ENCODE data around the gene AFF3. TPM values are rescaled to one million over a fixed set of nuclear protein-coding genes. Genes with fewer than 3 reads are reported as not detected.

The AFF3 gene
- total RNA-seq, 4 donors from 2014 or later, result 9.0 to 20.2 (median 14.5) TPM

GRCh38 chr2:100036026-100036425 is 106.4 kb downstream of the AFF3 start:
- Histone ChIP-seq H3K4me1 (no peaks in the 10 kb centered on the region), H3K36me3 (no peaks in the 10 kb centered on the region), H3K27me3 (no peaks in the 10 kb centered on the region), H3K4me3 (no peak overlapping the region), H3K27ac (no peak overlapping the region), H3K9me3 (no peaks in the 10 kb centered on the region)
- no peak for DNase-seq
- intact Hi-C loops (cut with DNase I; ENCODE audit: low total_unique reads) (no loop called here), in situ Hi-C loops (cut with MboI; ENCODE audit: low pct_ligation_motif_present in 1 of 4, low pct_unique_long_range_greater_than_20kb in 1 of 4, low sequenced_read_pairs in 3 of 4) (no loop called here)
- WGBS, 2 donors (ENCODE audit: low coverage in 1 of 2), result 86 to 93% methylated on average over 2 of the region's 2 CpGs
- no peak for TF ChIP-seq POLR2AphosphoS5 (IDR thresholded peaks at IDR 0.05)

- no peak overlapping the region for H3K27ac ChIP-seq
- 81 to 100% methylated on average over 1 of the region's 1 CpG for WGBS, 2 donors (ENCODE audit: low coverage in 1 of 2)
- no peaks in the 10 kb centered on the region for H3K4me1 ChIP-seq
- no peaks in the 10 kb centered on the region for H3K27me3 ChIP-seq
- no peaks in the 10 kb centered on the region for H3K9me3 ChIP-seq
- H3K36me3 ChIP-seq, result no peaks in the 10 kb centered on the region
- intact Hi-C loops (cut with DNase I; ENCODE audit: low total_unique reads) (no loop called here), in situ Hi-C loops (cut with MboI; ENCODE audit: low pct_ligation_motif_present in 1 of 4, low pct_unique_long_range_greater_than_20kb in 1 of 4, low sequenced_read_pairs in 3 of 4) (no loop called here)
- H3K4me3 ChIP-seq, result no peak overlapping the region
- TF ChIP-seq EP300 (IDR thresholded peaks at IDR 0.05; ENCODE audit: low read depth) (no peak), POLR2A (IDR thresholded peaks at IDR 0.05) (no peak), POLR2AphosphoS5 (IDR thresholded peaks at IDR 0.05) (no peak), CTCF (IDR thresholded peaks at IDR 0.05) (no peak)
- DNase-seq, result no peak
Observed at GRCh38 chr2:100034431-100034830, 108.0 kb downstream of the AFF3 start.

- intact Hi-C loops (cut with DNase I; ENCODE audit: low total_unique reads), result no loop called here
- no peaks in the 10 kb centered on the region for H3K36me3 ChIP-seq
- no peaks in the 10 kb centered on the region for H3K9me3 ChIP-seq
- H3K27me3 ChIP-seq, result no peaks in the 10 kb centered on the region
- H3K27ac ChIP-seq, result no peak overlapping the region
- H3K4me1 ChIP-seq, result no peaks in the 10 kb centered on the region
- 91 to 92% methylated on average over 2 of the region's 2 CpGs for WGBS, 2 donors (ENCODE audit: low coverage in 1 of 2)
- no peak for DNase-seq
- TF ChIP-seq POLR2A (IDR thresholded peaks at IDR 0.05) (no peak), POLR2AphosphoS5 (IDR thresholded peaks at IDR 0.05) (no peak), EP300 (IDR thresholded peaks at IDR 0.05; ENCODE audit: low read depth) (no peak), CTCF (IDR thresholded peaks at IDR 0.05) (no peak)
- H3K4me3 ChIP-seq, result no peak overlapping the region
- in situ Hi-C loops (cut with MboI; ENCODE audit: low pct_ligation_motif_present in 1 of 4, low pct_unique_long_range_greater_than_20kb in 1 of 4, low sequenced_read_pairs in 3 of 4), result no loop called here
Observed at GRCh38 chr2:100033976-100034375, 108.4 kb downstream of the AFF3 start.

- Histone ChIP-seq H3K27ac (no peak overlapping the region), H3K4me3 (no peak overlapping the region), H3K36me3 (no peaks in the 10 kb centered on the region), H3K4me1 (no peaks in the 10 kb centered on the region), H3K27me3 (no peaks in the 10 kb centered on the region), H3K9me3 (no peaks in the 10 kb centered on the region)
- intact Hi-C loops (cut with DNase I; ENCODE audit: low total_unique reads) (no loop called here), in situ Hi-C loops (cut with MboI; ENCODE audit: low pct_ligation_motif_present in 1 of 4, low pct_unique_long_range_greater_than_20kb in 1 of 4, low sequenced_read_pairs in 3 of 4) (no loop called here)
- 17 to 60% methylated on average over 1 to 2 of the region's 2 CpGs for WGBS, 2 donors (ENCODE audit: low coverage in 1 of 2)
- no peak for DNase-seq
- TF ChIP-seq POLR2A (IDR thresholded peaks at IDR 0.05) (no peak), POLR2AphosphoS5 (IDR thresholded peaks at IDR 0.05) (no peak), EP300 (IDR thresholded peaks at IDR 0.05; ENCODE audit: low read depth) (no peak), CTCF (IDR thresholded peaks at IDR 0.05) (no peak)
Observed at GRCh38 chr2:100031604-100032003, 110.8 kb downstream of the AFF3 start.

GRCh38 chr2:100029460-100029859 is 112.9 kb downstream of the AFF3 start:
- no peak overlapping the region for H3K4me3 ChIP-seq
- no peak overlapping the region for H3K27ac ChIP-seq
- WGBS, 2 donors (ENCODE audit: low coverage in 1 of 2), result 94 to 100% methylated on average over 2 to 6 of the region's 6 CpGs
- H3K9me3 ChIP-seq, result no peaks in the 10 kb centered on the region
- DNase-seq, result no peak
- no peaks in the 10 kb centered on the region for H3K4me1 ChIP-seq
- H3K27me3 ChIP-seq, result no peaks in the 10 kb centered on the region
- in situ Hi-C loops (cut with MboI; ENCODE audit: low pct_ligation_motif_present in 1 of 4, low pct_unique_long_range_greater_than_20kb in 1 of 4, low sequenced_read_pairs in 3 of 4) (no loop called here), intact Hi-C loops (cut with DNase I; ENCODE audit: low total_unique reads) (no loop called here)
- H3K36me3 ChIP-seq, result no peaks in the 10 kb centered on the region
- TF ChIP-seq CTCF (IDR thresholded peaks at IDR 0.05) (no peak), POLR2AphosphoS5 (IDR thresholded peaks at IDR 0.05) (no peak), EP300 (IDR thresholded peaks at IDR 0.05; ENCODE audit: low read depth) (no peak), POLR2A (IDR thresholded peaks at IDR 0.05) (no peak)
